HUES6 (cell line): Measurements from ENCODE around the gene TRPM8.

ENCODE experiments used
- H3K27ac ChIP-seq: 2 replicates; pipeline ENCODE4 v1.7.0; 2013; ENCODE audit warnings: low read depth, mild to moderate bottlenecking, low read length, inconsistent platforms
- H3K27me3 ChIP-seq: 2 replicates; pipeline ENCODE4 v1.6.1; 2013; ENCODE audit warnings: low read length; ENCODE audit not compliant: control insufficient read depth, insufficient read depth
- H3K36me3 ChIP-seq: 2 replicates; pipeline ENCODE4 v1.6.1; 2013; ENCODE audit warnings: low read length; ENCODE audit not compliant: control insufficient read depth, insufficient read depth
- H3K4me1 ChIP-seq: 2 replicates; pipeline ENCODE4 v1.6.1; 2013; ENCODE audit warnings: low read length; ENCODE audit not compliant: control insufficient read depth, insufficient read depth
- H3K4me3 ChIP-seq: 2 replicates; pipeline ENCODE4 v1.5.1; 2013; ENCODE audit warnings: low read depth, low read length
- H3K9ac ChIP-seq: one replicate; pipeline ENCODE4 v1.6.1; 2013; ENCODE audit warnings: mild to moderate bottlenecking, low read length
- H3K9me3 ChIP-seq: 2 replicates; pipeline ENCODE4 v1.6.1; 2013; ENCODE audit warnings: low read depth, low read length; ENCODE audit not compliant: control insufficient read depth, insufficient read depth

TRPM8 gene

DNA sequence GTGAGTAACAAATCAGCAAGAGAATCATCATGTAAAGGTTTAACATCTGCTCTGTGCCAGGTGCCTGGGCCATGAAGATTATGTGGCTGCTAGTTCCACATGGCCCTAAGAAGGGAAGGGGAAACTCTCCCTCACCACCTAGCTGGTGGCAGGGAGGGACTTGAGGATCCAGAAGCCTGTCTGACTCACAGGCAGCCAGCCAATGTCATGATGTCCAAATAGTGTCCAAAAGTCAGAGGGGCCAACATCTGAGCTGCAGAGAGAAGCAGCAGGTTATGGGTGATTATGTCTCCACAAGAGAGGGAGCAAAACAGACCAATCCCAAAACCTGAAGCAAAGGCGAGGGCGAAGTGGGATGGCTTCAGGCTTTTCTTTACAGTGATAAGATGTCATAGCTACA, 71.4 kb downstream of the TRPM8 start:
- H3K4me3 ChIP-seq, result no peak overlapping the region
- H3K9ac ChIP-seq, result no peak overlapping the region
- no peaks in the 10 kb centered on the region for H3K36me3 ChIP-seq
- H3K4me1 ChIP-seq, result no peaks in the 10 kb centered on the region
- no peak overlapping the region for H3K27ac ChIP-seq
- H3K27me3 ChIP-seq, result no peaks in the 10 kb centered on the region
- H3K9me3 ChIP-seq, result peaks cover 20% of the 10 kb centered on the region

DNA sequence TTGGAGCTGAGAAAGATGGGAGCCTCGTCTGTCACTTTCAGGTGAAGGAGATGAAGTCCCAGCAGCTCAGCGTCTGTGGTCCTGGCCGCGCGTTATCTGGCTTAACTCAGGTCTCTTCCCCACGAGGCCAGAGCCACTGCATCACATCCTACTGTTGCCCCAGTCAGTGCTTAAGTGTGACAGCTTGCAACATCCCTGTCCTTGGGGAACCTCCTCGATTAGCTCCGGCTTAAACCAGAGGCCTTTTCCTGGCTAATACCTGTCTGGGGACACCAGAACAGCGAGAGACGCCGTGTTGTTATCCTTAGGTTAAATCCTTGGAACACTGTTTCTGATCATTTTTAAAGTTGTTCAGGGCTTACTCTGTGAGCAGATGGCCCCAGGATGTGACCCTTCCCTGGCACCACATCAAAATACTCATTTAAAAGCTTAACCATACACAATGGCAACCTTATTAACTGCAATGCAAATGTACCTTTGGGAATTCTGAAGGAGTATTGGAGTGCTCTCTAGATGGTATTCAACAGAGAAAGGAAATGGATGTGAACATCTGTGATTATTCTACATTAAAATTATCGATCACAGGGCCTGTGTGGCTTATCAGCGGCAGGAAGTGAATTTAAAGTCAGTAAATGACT, 72.2 kb downstream of the TRPM8 start:
- Histone ChIP-seq H3K4me1 (no peaks in the 10 kb centered on the region), H3K27ac (no peak overlapping the region), H3K9me3 (peaks cover 19% of the 10 kb centered on the region), H3K27me3 (no peaks in the 10 kb centered on the region), H3K4me3 (no peak overlapping the region), H3K9ac (no peak overlapping the region), H3K36me3 (no peaks in the 10 kb centered on the region)

DNA sequence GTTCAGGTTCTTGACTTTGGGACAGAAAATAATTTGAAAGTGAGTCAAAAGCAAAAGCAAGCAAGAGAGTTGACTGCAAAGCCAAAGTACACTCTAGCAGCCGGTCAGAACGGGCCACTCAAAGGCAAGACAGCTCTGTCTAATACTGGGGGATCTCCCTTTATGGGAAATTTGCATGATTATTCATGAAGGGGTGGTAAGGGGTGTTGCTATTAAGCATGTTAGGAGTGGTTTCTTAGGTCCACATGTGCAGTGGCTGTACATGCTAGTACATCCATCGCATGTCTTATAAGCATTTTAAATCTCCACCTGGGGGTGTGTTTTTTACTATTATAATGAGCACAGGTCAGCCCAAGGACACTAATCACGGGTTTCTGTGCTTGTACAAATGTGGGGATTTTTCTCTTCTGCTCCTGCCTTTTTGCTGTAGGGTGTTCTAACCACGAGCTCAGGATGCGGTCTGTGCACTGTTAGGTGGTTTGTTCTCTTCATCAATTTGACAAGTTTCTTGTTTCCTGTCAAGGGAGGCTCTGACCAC, 73.2 kb downstream of the TRPM8 start:
- Histone ChIP-seq H3K9ac (no peak overlapping the region), H3K4me3 (no peak overlapping the region), H3K4me1 (no peaks in the 10 kb centered on the region), H3K27me3 (no peaks in the 10 kb centered on the region), H3K27ac (no peak overlapping the region), H3K9me3 (peaks cover 19% of the 10 kb centered on the region), H3K36me3 (no peaks in the 10 kb centered on the region)

DNA sequence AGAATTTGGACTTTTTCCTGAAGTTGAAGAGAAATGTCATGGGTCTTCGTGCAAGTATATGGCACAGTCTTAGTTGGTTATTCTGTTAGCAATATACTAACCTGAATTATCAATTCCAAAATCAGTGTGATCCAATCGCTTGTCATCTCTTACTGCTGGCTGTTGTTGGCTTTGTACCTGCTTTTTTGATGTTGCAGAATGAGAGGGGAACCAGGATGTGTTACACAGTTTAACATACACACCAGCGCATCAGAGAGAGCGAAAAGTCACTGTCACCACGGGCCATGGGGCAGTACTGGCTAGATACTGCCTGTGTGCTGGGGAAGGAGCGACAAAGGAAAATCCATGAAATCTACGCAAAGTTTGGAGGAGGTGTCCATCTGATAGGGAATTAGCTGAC, 74.0 kb downstream of the TRPM8 start:
- Histone ChIP-seq H3K9me3 (peaks cover 19% of the 10 kb centered on the region), H3K36me3 (no peaks in the 10 kb centered on the region), H3K9ac (no peak overlapping the region), H3K4me3 (no peak overlapping the region), H3K27ac (no peak overlapping the region), H3K27me3 (no peaks in the 10 kb centered on the region), H3K4me1 (no peaks in the 10 kb centered on the region)

GRCh38 chr2:233992513-233993217, 75.5 kb downstream of the TRPM8 start:
- peaks cover 19% of the 10 kb centered on the region for H3K9me3 ChIP-seq
- no peaks in the 10 kb centered on the region for H3K36me3 ChIP-seq
- no peak overlapping the region for H3K9ac ChIP-seq
- no peak overlapping the region for H3K4me3 ChIP-seq
- H3K4me1 ChIP-seq, result no peaks in the 10 kb centered on the region
- H3K27ac ChIP-seq, result no peak overlapping the region
- no peaks in the 10 kb centered on the region for H3K27me3 ChIP-seq

DNA sequence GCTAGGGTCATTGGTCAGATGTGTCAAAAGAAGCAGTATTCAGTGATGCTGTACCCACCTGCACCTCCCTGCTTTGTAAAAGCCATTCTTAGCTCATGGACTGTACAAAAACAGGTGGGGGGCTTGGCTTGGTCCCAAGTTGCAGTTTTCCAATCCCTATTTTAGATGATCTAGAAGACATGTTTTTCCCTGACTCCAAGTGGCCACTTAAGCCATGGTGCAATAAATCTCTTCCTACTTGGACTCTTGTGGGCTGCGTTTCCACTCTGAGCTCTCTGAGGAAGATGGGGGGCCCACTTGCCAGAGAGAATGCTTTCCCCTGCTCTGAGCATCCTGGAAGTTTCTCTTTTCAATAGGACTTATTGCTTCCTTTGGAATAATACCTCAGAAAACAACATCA, 76.3 kb downstream of the TRPM8 start:
- no peak overlapping the region for H3K9ac ChIP-seq
- no peaks in the 10 kb centered on the region for H3K4me1 ChIP-seq
- H3K36me3 ChIP-seq, result no peaks in the 10 kb centered on the region
- peaks cover 19% of the 10 kb centered on the region for H3K9me3 ChIP-seq
- no peak overlapping the region for H3K27ac ChIP-seq
- no peaks in the 10 kb centered on the region for H3K27me3 ChIP-seq
- no peak overlapping the region for H3K4me3 ChIP-seq

DNA sequence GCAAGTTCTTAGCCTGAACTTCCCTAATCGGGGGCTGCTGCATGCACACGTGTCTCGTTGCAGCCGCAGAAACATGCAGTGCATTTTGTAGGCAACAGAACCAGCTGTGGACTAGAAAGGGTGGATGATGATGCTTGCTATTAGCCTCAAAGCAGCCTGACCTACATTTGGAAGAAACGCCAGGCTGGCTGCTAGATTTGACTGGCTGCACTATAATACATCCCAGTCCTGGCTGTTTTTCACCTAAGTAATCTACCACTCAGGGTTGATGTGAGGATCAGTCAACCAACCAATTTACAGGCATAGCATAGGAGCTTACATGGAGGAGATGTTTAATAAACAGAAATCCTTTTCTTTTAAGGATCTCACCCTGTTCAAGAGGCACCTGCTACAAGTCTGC, 77.0 kb downstream of the TRPM8 start:
- H3K9me3 ChIP-seq, result peaks cover 19% of the 10 kb centered on the region
- H3K9ac ChIP-seq, result no peak overlapping the region
- H3K4me3 ChIP-seq, result no peak overlapping the region
- H3K27me3 ChIP-seq, result no peaks in the 10 kb centered on the region
- H3K4me1 ChIP-seq, result no peaks in the 10 kb centered on the region
- H3K27ac ChIP-seq, result no peak overlapping the region
- no peaks in the 10 kb centered on the region for H3K36me3 ChIP-seq

DNA sequence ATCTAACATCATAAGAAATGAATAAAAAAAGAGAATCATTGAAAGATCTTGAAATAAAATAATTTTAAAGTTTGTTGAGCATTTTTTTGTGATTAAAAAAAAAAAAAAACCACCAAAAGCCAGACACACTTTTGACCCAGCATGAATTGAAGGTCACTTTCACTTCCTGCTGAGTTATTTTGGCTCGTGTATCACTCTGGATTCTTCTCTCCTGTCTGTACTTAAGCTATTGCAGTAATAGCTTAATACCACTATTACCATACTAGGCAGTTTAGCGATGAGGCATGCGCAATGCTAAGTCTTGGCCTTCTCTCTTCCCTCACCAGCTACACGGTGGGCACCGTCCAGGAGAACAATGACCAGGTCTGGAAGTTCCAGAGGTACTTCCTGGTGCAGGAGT, 78.8 kb downstream of the TRPM8 start:
- Histone ChIP-seq H3K27me3 (no peaks in the 10 kb centered on the region), H3K9ac (no peak overlapping the region), H3K27ac (no peak overlapping the region), H3K36me3 (no peaks in the 10 kb centered on the region), H3K4me1 (no peaks in the 10 kb centered on the region), H3K9me3 (peaks cover 19% of the 10 kb centered on the region), H3K4me3 (no peak overlapping the region)

DNA sequence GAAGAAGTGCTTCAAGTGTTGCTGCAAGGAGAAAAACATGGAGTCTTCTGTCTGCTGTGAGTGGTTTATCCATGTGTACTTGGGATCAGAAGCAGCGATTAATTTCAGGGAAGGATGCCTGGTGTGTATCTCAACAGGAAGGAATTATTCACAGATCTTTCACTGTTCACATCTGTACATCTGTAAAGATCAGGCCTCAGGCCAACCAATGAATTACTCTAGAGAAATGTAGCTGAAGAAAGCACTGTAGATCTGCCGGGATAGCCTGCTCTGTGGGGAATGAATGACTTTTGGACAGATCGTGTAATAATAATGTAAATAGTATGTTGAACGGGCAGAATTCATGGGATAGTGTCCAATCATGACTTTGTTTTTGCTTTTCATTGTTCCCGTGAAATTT, 79.3 kb downstream of the TRPM8 start:
- Histone ChIP-seq H3K9me3 (peaks cover 16% of the 10 kb centered on the region), H3K4me3 (no peak overlapping the region), H3K9ac (no peak overlapping the region), H3K36me3 (no peaks in the 10 kb centered on the region), H3K27ac (no peak overlapping the region), H3K27me3 (no peaks in the 10 kb centered on the region), H3K4me1 (no peaks in the 10 kb centered on the region)

DNA sequence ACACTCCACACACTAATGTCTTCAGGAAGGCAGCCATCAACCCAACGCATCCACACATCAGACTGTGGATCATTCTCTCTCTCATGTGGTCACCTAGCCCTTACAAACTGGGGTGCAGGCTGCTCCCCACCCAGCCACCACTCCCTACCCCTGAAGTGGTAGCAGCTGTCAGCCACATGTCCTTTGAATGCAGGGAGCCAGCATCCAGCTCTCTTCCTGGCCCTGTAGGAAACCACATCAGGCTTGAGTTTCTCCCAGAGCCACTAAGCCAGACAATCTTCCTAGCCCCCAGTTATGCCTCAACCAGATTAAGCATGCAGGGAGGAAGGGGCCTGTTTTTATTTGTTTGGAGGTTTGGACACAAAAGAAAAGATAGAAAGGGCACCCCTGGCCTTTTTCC, 80.5 kb downstream of the TRPM8 start:
- no peak overlapping the region for H3K4me3 ChIP-seq
- no peaks in the 10 kb centered on the region for H3K36me3 ChIP-seq

DNA sequence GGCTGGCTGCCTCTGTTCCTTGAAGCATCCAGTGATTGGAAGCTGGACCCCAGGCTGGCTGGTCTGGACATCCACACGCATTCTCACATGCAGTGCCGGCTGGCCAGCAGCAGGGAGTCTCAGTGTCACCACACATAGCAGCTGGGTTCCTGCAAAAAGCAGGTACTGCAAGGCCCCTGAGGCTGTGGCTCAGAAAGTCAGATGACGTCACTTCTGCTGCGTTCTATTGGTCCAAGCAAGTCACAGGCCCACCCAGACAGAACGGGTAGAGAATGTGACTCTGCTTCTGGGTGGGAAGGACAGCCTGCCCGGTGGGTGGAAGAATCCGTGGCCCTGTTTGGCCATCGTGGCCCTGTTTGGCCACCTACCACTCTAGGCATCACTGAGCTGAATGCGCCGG, 82.0 kb downstream of the TRPM8 start:
- H3K36me3 ChIP-seq, result no peaks in the 10 kb centered on the region
- no peak overlapping the region for H3K27ac ChIP-seq
- H3K9ac ChIP-seq, result no peak overlapping the region
- peaks cover under 1% of the 10 kb centered on the region; the same call in 1 of the 2 replicates for H3K9me3 ChIP-seq
- no peak overlapping the region for H3K4me3 ChIP-seq
- no peaks in the 10 kb centered on the region for H3K27me3 ChIP-seq
- no peaks in the 10 kb centered on the region for H3K4me1 ChIP-seq

More for the DNA sequence above, 80.5 kb downstream of the TRPM8 start:
- Histone ChIP-seq H3K27me3 (no peaks in the 10 kb centered on the region), H3K9ac (no peak overlapping the region), H3K9me3 (peaks cover 12% of the 10 kb centered on the region; the same call in 1 of the 2 replicates), H3K4me1 (no peaks in the 10 kb centered on the region), H3K27ac (no peak overlapping the region)
